AG20443 (cell line): ENCODE results near the gene NAB1.
A peak's percentile ranks its signal among the peaks of the same experiment; 100 is the strongest.
"Not testable (repeated sequence)": the region's sequence is repeated elsewhere in the genome, so short reads cannot be mapped to it uniquely, and the experiment has no call there.

Experiments
- DNase-seq: peaks from one replicate; pipeline ENCODE4 v3.0.0; 2012; ENCODE audit warnings: low spot score, mixed read lengths

The NAB1 gene

GRCh38 chr2:190670182-190670946 lies 21.5 kb downstream of the NAB1 start:
- no peak for DNase-seq

- DNase-seq: no peak
These were observed 26.2 kb downstream of the NAB1 start for GRCh38 chr2:190674966-190675650.

- DNase-seq: no peak
These were observed 28.4 kb downstream of the NAB1 start for GRCh38 chr2:190677255-190677654.

GRCh38 chr2:190678444-190679162 lies 29.7 kb downstream of the NAB1 start:
- no peak for DNase-seq

- DNase-seq: no peak
These were observed 30.5 kb downstream of the NAB1 start for GRCh38 chr2:190679391-190679790.

- peak; percentile 16 for DNase-seq
These were observed 31.1 kb downstream of the NAB1 start for GRCh38 chr2:190679813-190680591.

GRCh38 chr2:190682168-190682567 lies 33.3 kb downstream of the NAB1 start:
- no peak for DNase-seq

- DNase-seq: no peak
These were observed 34.9 kb downstream of the NAB1 start for GRCh38 chr2:190683802-190684201.

GRCh38 chr2:190684931-190685330 lies 36.0 kb downstream of the NAB1 start:
- no peak for DNase-seq

- DNase-seq: no peak
These were observed 36.5 kb downstream of the NAB1 start for GRCh38 chr2:190685333-190685732.

GRCh38 chr2:190693533-190694232 lies 44.8 kb downstream of the NAB1 start:
- DNase-seq: no peak

- DNase-seq: no peak
These were observed 45.6 kb downstream of the NAB1 start for GRCh38 chr2:190694479-190694878.

- DNase-seq: no peak
These were observed 46.9 kb downstream of the NAB1 start for GRCh38 chr2:190695739-190696138.

GRCh38 chr2:190696792-190697398 lies 48.0 kb downstream of the NAB1 start:
- DNase-seq: no peak

- no peak for DNase-seq
These were observed 48.5 kb downstream of the NAB1 start for GRCh38 chr2:190697421-190697820.

- no peak for DNase-seq
These were observed 50.0 kb downstream of the NAB1 start for GRCh38 chr2:190698895-190699294.

- no peak for DNase-seq
These were observed 52.7 kb downstream of the NAB1 start for GRCh38 chr2:190701586-190701985.

- DNase-seq: no peak
These were observed 56.4 kb downstream of the NAB1 start for GRCh38 chr2:190705280-190705679.

GRCh38 chr2:190707726-190708125 lies 58.8 kb downstream of the NAB1 start:
- no peak for DNase-seq

- DNase-seq: not testable (repeated sequence)
These were observed 59.8 kb downstream of the NAB1 start for GRCh38 chr2:190708650-190709049.

GRCh38 chr2:190711069-190711468 lies 62.2 kb downstream of the NAB1 start:
- DNase-seq: no peak
